Fibroblast of skin of right biceps (primary cell): ENCODE data around the gene IL4I1.
A peak's percentile ranks its signal among the peaks of the same experiment; 100 is the strongest.

Experiments used
- DNase-seq: peaks from one replicate; pipeline ENCODE4 v3.0.0-alpha.2; 2013

Gene IL4I1

DNA sequence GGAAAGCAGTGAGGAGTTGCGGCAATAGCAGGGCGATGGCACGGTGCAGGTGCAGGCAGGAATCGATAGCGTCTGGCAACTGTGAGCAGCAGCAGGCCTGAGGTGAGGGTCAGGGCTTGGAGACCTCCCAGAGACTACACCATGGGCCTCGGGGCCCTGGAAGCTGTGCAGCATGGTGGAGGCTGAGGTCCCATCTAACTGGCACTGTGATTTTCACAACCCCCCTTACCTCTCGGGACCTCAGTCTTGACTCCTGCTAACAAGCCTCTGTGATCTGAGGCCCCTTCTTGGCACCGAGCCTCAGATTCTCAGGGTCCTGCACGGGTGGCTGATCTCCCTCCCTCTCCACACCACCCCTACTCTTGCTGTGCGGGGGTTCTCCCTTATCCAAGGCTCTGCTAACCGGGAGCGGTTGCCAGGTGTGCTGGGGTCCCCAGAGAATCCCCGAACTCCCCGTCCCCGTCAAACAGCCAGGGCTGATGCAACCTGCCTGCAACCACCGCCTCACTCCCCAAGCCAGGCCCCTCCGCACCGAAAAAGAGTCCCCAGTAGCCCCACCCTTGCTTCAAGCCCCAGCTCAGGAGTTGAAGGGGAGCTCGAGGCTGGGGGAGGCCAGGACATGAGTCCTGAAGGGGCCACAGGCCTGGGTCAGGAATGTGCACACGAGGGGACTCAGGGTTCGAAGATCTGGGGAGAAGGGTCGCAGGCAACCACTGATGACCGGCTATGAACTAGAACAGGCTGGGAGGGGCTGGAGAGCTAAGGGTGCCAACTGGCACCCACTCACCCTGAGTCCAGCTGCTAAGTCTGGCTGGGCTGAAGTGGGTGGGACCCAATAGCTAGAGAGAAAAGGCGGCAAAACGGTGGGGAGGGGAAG, 27.6 kb upstream of the IL4I1 start:
- DNase-seq, result peak; percentile 62

DNA sequence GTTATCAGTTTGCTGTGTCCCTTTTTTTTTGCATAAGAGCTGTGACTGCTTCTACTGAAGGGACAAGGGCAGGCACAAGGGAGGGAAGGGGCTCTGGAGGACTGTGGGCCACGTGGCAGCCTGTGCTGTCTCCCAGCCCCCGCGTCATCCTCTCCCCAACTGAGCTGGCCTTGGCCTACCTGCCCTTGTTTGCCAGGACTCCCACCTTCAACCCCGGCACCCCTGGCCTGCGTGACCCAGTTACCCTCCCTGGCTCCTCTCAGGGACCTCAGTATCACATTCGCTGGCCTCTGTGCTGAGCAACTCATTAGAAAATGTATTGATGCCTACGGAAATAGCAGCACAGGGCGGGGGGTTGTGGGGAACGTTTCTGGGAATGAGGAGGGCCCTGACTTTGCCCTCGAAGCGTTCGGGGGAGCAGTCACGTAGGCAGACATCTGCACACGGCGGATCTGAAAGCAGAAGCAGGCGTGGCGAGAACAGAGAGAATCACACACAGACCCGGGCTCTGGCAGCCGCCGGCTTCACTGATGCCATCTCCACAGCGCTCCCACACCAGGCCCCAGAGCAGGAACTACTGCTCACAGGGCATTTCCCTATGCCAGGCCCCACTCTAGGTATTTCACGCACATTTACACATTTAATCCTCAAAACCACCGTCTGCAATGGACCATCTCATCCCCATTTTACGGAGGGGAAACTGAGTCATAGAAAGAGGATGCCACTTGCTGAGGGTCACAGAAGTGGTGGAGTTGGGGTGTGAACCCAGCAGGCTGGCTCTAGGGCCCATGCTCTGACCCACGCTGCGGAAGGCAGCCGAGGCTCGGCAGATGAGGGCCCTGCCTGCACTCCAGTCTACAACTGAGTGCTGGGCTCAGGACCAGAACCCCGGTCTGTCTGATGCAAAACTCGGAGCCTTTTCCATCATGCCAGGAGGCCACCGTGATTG, 26.6 kb upstream of the IL4I1 start:
- no peak for DNase-seq

DNA sequence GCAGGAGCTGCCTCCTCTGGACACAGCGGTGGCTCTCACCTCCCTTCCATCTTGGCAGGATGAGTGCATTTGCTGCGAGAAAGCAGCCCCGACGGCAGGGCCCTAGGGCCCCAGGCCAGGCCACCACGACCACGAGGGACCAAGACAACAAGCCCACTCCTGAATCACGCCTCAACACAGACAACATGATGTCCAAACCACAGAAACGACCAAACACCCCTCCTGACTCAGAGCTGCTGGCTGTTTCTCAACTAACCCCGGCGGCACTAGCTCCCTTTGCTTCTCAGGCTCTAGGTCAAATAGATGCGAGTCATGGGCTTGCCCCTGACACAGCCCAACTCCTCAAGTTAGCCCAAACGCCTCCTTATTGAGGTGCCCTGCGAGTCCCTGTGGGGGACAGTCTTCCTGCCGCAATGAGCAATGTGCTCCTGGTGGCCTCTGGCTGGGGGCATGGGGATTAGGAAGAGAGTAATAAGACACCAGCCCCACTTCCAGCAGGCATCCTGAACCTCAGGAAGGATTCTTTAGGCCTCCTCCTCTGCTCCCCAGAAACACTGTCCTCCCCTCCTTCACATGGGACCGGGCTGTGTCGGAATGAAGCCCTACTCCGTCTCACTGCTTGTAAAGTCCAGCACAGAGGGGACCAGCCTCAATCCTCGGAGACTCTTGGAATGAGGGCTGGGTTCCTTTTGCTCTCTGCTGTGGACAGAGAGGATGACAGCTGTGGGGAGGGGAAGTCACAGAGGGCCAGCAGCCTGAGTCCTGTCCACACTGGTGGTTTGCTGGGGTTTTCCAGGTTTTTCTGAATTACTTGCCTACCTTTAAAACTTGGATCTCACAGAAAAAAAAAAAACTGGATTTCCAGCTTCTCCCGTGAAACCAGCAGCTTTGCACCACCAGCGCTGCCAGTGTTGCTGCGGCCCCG, 25.4 kb upstream of the IL4I1 start:
- peak; percentile 68 for DNase-seq

DNA sequence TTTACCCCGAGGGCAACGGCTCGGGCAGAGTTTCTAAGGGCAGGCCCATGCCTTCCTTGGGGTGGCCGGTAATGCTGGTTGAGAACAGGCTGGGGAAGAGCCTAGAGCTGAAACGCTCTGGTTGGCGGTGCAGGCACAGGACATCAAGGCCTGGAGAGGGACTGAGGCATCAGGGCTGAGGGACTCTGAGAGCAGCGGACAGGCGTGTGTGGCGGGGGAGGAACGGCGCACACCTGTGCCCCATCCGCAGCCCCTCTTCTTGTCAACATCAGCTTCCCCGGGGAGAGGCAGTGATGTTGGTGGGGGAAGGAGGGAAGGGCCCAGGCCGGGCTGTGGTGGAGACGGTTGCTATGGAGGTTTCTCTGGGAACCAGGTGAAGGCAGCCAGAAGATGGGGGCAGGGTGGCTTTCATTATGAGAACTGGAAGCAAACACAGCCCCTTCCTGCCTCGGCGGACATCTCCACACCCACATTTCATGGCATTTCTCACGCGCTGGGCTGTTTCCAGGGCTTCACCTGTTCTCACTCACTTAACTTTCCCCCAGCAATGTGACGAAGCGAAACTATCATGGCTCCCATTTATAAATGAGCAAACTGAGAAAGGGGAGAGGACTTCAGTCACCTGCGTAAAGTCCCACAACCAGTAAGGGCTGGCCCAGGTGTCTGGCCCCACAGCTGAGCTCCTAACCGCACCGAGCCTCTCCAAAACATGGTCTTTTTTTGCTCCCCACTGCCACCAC, 24.1 kb upstream of the IL4I1 start:
- no peak for DNase-seq

DNA sequence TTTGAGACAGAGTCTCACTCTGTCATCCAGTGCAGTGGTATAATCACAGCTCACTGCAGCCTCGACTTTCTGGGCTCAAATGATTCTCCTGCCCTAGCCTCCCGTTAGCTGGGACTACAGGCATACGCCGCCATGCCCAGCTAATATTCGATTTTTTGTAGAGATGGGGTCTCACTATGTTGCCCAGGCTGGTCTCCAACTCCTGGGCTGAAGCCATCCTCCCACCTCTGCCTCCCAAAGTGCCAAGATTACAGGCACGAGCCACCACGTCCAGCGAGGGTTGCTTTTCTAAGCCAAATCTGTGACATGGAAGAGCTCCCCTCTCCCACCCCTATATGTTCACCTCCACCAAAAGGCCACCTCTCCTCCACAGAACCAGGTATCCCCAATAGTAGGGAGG, 21.4 kb upstream of the IL4I1 start:
- no peak for DNase-seq

DNA sequence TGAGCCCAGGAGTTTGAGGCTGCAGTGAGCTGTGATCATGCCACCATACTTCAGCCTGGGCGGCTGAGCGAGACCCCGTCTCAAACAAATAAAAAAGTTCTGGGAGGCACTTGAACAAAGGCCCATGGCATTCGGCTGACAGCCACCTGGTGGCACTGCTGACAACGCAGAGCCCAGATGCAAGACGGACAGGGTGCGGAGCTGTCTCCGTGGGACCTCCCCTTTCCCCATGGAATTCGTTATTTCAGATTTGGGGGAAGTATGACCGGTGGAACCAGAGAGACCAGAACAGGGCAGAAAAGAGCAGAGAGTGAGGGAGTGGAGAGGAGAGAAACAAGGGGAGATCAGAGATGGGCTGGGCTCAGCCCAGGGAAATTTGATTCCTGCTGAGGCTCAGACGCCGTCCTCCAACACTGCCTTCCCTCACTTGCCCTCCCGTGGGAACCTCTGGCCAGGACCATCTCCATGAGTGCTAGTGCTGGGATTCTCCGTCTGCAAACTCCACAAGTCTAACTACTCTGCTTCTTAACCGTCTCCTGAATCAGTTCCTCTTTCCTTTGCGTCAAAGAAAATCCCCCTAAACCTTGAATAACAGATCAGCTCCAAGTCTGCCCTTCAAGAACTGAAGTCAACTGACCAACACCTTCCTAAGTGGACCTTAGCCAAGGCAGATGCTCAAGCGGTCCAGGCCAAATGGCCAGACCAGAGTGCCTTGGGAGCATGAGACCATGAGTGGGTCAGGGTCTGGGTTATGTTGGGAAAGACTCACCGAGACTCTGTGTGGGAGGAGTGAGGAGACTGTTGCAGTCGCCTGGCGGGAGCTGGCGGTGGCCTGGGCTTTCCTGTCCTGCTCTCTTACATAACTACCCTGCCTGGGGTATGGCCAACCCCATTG, 20.4 kb upstream of the IL4I1 start:
- no peak for DNase-seq

DNA sequence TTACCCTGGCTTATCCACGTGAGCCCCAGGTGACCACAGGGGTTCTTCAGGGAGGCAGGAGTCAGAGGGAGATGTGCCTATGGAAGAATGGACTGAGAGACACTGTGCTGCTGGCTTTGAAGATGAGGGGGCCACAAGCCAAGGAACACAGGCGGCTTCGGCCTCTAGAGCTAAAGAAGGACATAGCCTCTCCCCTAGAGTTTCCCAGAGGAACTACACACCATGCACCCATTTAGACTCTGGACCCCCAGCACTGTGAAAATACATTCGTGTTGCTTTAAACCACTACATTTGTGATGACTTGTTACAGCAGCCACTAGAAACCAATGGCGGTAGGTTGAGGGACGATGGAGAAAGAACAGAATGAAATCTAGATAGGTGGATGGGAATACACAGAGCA, 18.6 kb upstream of the IL4I1 start:
- no peak for DNase-seq

DNA sequence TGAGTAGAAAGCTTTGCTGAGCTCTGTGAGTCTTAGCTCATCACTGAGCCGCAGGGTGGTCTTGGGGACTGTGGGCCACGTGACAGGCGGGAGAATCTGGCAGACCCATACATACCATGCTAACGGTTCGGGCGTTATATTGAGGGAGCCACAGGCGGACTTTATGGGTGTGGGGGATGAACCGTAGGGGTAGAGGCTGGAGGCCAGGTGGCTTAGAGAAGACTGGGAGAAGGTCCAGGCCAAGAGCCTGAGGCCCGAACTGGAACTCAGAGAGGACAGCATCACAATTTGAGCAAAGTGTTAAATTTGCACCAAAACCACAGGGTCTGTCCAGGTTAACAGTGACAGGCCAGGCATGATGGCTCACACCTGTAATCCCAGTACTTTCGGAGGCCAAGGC, 17.0 kb upstream of the IL4I1 start:
- no peak for DNase-seq

DNA sequence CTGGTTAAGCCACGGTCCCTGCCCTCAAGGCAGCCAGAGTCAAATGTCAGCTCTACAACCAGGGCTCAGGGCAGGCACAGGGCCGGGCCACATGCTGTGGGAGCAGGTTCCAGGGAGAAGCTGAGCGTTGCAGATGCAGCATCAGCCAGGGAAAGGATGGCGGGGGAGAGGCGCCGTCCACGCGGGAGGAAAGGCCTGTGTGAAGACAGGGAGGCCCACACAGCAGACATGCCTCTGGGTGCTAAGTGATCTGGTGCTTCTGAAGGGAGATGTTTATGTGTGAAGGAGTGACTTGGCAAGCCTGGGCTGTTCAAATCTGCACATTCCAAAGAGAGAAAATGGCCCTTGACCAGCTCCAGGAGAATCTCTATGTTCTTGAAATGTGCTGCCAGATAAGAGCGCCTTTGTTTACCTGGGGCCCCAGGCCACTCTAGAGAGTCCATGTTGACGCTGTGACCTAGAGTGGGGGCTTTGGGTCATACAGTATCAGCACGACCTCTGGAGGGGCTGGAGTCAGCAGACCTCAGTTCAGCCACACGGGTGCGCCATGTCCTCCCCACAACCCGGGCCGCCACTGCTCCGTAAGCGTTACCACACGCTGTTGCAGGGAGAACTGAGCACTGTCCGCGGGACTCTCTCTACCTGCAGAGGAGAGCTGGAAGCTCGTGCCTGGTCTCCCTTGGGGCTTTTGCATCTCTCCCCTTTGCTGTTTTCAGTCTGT, 16.4 kb upstream of the IL4I1 start:
- DNase-seq, result no peak

DNA sequence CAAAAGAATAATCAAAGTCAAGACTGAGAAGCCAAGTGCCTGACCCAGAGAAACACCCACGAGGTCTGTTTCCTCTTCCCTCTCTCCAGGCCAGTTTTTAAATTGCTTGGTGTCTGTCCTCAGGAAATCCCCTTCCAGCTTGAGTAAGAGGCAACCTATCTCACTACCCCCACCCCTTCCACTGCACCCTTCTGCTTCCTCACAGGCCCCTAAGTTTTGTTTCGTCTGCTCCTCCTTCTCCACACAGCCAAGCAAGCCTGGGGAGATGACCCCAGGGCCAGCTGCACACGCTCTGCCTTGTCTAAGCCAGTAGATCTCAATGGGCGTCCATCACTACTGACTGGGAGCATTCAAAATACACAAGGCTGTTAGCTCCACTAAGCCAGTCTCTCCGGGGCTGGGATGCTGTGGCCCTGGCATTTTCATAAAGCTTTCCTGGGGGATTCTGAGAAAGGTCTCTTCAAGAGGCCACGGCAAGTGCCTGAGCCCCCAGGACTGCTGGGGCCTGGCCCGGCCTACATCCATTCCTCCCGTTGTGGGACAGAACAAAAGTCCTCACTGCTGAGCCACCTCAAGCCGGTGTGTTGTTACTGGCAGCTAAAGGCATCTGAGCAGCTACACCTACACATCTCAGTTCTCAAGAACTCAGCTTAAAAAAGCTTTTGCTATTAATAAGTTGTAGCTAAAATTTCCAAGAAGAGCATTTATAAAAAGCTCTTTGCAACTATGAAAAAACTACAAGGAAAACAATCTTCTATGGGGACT, 14.9 kb upstream of the IL4I1 start:
- DNase-seq, result no peak

DNA sequence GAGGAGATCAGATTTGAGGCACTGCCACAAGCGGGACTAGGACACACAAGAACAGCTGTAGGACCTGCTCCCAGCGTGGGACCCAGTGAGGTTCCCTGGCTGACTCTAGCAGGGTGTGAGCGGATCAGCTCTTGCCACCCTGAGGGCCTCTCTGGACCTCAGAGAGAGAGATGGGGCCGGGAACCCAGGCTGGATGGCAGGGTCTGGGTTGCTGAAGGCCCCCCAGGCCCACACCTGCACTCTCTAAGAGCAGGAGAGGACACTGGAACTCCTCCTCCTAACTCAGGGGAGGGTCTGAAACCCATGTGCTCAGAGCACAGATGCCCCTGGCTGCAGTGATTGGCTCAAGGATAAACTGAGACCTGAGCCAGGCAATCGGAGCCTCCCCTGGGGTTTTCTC, 13.5 kb upstream of the IL4I1 start:
- no peak for DNase-seq

DNA sequence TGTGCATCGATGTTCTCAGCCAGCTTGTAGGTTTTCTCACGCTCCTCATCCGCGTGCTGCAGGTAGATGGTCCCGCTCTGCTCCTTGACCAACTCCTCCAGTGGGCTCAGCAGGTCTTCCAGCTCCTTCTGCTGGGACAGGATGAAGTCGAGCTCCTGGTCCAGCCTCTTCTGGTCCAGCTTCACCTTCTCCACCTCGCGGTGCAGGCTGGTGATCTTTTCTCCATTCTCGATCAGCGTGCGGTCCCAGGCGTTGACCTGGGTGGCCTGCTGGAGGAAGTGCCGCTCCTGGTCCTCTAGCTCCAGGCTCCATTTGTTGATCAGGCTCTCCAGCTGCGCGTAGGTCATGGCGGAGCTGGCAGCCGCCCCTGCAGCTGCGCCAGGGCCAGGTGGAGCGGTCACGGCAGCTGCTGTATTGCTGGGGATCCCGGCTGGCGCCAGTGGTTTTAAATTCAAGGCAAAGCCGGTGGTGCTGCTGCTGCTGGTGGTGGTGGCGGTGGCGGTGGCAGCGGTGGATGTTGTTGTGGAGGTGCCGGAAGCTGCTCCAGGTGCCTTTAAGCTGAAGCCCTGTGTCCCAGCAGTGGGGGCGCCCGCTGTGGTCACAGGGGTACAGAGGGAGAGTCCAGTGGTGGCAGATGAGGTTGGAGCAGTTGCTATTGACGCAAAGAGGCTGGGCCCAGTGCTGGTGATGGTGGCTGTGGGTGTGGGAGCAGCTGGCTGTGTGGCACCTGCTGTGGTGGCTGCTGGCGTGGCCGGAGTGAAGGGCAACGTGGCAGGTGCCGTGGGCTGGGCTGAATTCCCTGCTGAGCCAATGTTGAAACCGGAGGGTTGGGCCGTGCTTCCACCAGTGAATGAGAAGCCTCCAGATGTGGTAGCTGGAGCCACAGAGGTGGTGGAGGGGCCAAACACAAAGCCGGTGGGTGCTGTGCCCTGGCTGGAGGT, 12.1 kb upstream of the IL4I1 start:
- DNase-seq, result no peak

DNA sequence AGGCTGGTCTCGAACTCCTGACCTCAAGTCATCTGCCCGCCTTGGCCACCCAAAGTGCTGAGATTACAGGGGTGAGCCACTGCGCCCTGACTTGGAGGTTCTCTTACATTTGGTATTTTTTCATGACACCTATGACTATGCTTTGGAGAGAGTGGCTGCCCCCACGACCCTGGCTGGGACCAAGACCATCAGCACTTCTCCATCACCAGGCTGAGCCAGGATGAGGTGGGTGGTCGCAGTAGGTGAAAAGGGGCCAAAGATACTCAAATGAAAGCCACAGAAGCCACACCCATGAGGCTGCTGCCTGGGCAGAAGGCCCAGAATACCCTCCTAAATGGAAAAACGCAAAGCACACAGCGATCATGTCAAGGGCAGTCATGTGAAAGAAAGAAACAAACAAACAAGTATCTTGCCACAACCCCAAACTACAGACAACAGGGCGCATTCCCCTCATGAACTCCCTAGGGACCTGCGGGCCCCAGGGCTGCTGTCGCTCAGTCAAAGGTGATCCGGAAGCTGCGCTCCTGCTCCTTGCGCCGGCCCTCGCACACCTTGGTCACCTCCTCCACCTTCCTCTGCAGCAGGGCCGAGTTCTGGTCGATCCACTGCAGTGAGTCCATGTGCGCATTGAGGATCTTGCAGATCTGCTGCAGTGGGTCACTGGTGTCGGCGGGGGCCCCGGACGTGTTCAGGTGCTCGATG, 11.2 kb upstream of the IL4I1 start:
- no peak for DNase-seq

DNA sequence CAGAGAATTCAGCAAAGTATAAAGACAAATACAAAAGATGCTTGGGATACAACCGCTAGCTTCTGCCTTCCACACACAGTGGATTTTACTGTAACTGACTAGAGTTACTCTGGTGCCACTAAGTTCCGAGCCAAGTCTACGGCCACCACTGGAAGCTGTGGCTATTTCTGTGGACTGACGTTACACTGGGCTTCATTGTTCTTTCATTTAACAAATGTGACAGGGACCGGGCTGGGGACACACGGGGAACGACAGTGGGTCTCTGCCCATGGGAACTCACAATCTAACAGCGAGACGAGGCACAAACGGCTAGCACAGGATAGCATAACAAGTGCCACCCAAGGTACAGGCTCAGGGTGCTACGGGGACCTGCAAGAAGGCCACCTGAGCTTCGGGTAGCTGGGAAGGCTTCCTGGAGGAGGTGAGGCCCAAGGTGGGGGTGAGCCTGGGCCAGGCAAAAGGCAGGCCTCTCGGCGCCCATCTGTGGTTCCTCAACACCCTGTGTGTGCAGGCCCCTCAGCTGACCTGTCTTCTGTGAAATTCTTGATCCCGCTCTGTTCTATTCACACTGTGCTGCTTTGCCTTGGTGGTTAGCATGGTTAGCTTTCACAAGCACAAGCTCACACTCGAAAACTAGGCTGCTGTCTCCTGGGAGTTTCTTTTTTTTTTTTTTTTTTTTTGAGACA, 10.3 kb upstream of the IL4I1 start:
- DNase-seq, result no peak

DNA sequence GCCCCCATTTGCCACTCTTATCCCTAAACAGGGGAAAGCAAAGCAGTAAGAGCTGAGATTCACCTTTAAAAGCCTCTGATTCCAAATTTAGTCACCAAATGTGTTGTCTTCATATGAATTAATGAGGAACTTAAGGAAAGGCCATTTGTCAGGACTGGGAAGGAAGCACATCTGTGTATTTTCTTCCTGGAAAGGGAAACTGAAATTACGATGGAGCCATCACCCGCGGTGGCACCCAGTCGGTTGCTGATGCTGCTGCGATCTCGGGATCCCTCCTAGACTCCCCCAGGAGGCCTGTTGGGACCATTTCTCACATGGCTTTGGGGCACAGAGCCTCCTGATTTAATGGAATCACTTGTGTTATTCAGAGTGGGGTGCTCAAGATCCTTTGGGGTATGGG, 7.4 kb upstream of the IL4I1 start:
- no peak for DNase-seq

DNA sequence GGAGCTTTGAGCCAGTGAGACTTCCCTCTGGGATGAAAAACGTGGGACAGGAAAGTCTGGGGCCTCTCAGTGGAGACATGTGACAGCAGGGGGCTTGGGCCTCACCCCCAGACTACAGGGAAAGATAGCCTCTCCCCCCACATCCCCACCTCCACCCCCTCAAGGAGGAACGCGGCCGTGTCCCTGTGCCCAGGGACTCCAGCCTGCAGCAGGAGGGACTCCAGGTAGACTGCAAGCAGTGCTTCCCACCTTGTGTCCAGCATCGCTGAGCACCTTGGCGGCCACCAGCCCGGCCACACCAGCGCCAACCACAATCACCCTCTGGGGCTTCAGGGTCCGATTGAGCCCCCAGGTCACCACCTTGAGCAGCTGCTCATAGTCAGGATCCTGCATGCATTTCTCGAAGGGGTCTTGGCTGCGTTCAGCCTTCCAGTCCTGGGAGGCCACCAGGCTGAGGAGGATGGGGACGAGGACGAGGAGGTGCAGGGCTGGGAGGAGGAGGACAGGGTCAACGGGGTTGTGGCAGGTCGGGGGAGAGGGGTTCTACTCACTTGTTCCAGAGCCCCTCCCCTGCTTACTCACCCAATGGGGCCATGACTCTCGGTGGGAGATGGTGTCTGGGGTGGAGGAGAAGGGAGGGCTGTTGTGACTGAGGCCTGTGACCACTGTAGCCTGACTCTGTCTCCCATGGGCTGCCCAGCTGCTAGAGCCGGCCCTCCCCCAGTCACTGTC, 955 bp downstream of the IL4I1 start:
- no peak for DNase-seq
